Caco-2 (cell line): ENCODE results near the gene IL18. TPM values are rescaled to one million over a fixed set of nuclear protein-coding genes. Genes with fewer than 3 reads are reported as not detected.

Experiments used
- BruUV-seq: library from RNA; stranded (reverse); fragments of 400-500 nt; replicated peaks from 2 replicates; lab custom pipeline; 2021; lab: Mats Ljungman, UMichigan
- CTCF ChIA-PET: fragments of 300-600 bp; sonication (Branson Sonifier 250); formaldehyde crosslinking; loops from one replicate; lab custom pipeline; 2022; ENCODE audit warnings: antibody characterized with exemption; lab: Charles Lee
- POLR2A ChIA-PET: fragments of 300-600 bp; sonication (Branson Sonifier 250); formaldehyde crosslinking; loops from one replicate; lab custom pipeline; 2022; ENCODE audit warnings: antibody characterized with exemption; lab: Charles Lee
- DNase-seq, 2 experiments: peaks; one replicate each; pipeline versions ENCODE4 v3.0.0 to v3.0.0-alpha.2; 2020 to 2022
- H3K27me3 ChIP-seq: replicated peaks from 2 replicates; pipeline ENCODE4 v1.6.0; 2011; ENCODE audit warnings: low read length; ENCODE audit not compliant: control insufficient read depth, insufficient read depth
- H3K36me3 ChIP-seq: 2 replicates; pipeline ENCODE4 v1.5.1; 2011; ENCODE audit warnings: low read length; ENCODE audit not compliant: control insufficient read depth, insufficient read depth
- H3K4me1 ChIP-seq: fragments of 250-450 bp; sonication (Bioruptor Pico); 2 replicates; pipeline ENCODE4 v1.5.1; 2020; ENCODE audit warnings: mild to moderate bottlenecking
- H3K4me3 ChIP-seq: 2 replicates; pipeline ENCODE4 v1.5.1; 2011; ENCODE audit warnings: low read depth, mild to moderate bottlenecking, control low read depth, low read length
- H3K9me3 ChIP-seq: fragments of 250-450 bp; sonication (Bioruptor Pico); 2 replicates; pipeline ENCODE4 v1.5.1; 2020; ENCODE audit warnings: mild to moderate bottlenecking, moderate library complexity
- H3K27ac Mint-ChIP-seq: one replicate; pipeline ENCODE4 v1.8.0; 2022; ENCODE audit warnings: mixed read lengths; ENCODE audit not compliant: unreplicated experiment
- H3K27me3 Mint-ChIP-seq: one replicate; pipeline ENCODE4 v1.8.0; 2022; ENCODE audit warnings: mixed read lengths; ENCODE audit not compliant: insufficient read depth, unreplicated experiment
- H3K36me3 Mint-ChIP-seq: one replicate; pipeline ENCODE4 v1.8.0; 2022; ENCODE audit warnings: mild to moderate bottlenecking, mixed read lengths; ENCODE audit not compliant: insufficient read depth, unreplicated experiment
- H3K4me1 Mint-ChIP-seq: one replicate; pipeline ENCODE4 v1.8.0; 2022; ENCODE audit warnings: low read depth, mixed read lengths; ENCODE audit not compliant: unreplicated experiment
- H3K4me3 Mint-ChIP-seq: one replicate; pipeline ENCODE4 v1.8.0; 2022; ENCODE audit warnings: mild to moderate bottlenecking, moderate library complexity, mixed read lengths; ENCODE audit not compliant: unreplicated experiment
- H3K9me3 Mint-ChIP-seq: one replicate; pipeline ENCODE4 v1.8.0; 2022; ENCODE audit warnings: mixed read lengths; ENCODE audit not compliant: unreplicated experiment
- intact Hi-C: fragments of 100-400 bp; cut with micrococcal nuclease; formaldehyde crosslinking; loops from one replicate; pipeline ENCODE4 v1.10.0; 2022; ENCODE audit not compliant: unreplicated experiment
- total RNA-seq: library from RNA; stranded (reverse); gene quantifications from 2 replicates; pipeline ENCODE4 v1.2.3, GENCODE V29; 2022
- TF ChIP-seq, protein P1 (sequence below), 2 experiments: fragments of 200-600 bp in 1 of 2; IDR thresholded peaks; 1 replicate in 1 of 2; 2 replicates in 1 of 2; pipeline versions ENCODE4 v1.5.1 to v1.8.0; 2011 to 2022; ENCODE audit warnings: antibody characterized with exemption in 1 of 2, control low read depth in 1 of 2, inconsistent platforms in 1 of 2, low read depth in 1 of 2, low read length in 1 of 2, mild to moderate bottlenecking in 1 of 2, moderate library complexity in 1 of 2; ENCODE audit not compliant: insufficient read depth in 1 of 2, severe bottlenecking in 1 of 2, unreplicated experiment in 1 of 2

The IL18 gene
- total RNA-seq, 1 experiment from 2014 or later = 36.5 TPM

GRCh38 chr11:112143597-112143996, 20.3 kb downstream of the IL18 start:
- Mint-ChIP-seq H3K9me3 (peaks cover 9% of the 10 kb centered on the region), H3K36me3 (peaks cover 11% of the 10 kb centered on the region), H3K4me3 (no peak overlapping the region), H3K4me1 (no peaks in the 10 kb centered on the region), H3K27ac (no peak overlapping the region), H3K27me3 (peaks cover 3% of the 10 kb centered on the region)
- TF ChIP-seq, protein P1, sequence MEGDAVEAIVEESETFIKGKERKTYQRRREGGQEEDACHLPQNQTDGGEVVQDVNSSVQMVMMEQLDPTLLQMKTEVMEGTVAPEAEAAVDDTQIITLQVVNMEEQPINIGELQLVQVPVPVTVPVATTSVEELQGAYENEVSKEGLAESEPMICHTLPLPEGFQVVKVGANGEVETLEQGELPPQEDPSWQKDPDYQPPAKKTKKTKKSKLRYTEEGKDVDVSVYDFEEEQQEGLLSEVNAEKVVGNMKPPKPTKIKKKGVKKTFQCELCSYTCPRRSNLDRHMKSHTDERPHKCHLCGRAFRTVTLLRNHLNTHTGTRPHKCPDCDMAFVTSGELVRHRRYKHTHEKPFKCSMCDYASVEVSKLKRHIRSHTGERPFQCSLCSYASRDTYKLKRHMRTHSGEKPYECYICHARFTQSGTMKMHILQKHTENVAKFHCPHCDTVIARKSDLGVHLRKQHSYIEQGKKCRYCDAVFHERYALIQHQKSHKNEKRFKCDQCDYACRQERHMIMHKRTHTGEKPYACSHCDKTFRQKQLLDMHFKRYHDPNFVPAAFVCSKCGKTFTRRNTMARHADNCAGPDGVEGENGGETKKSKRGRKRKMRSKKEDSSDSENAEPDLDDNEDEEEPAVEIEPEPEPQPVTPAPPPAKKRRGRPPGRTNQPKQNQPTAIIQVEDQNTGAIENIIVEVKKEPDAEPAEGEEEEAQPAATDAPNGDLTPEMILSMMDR (IDR thresholded peaks at IDR 0.05; ENCODE audit: insufficient read depth in 1 of 2, low read depth in 1 of 2, low read length in 1 of 2, severe bottlenecking in 1 of 2, unreplicated experiment in 1 of 2) = no peak
- BruUV-seq = no TSS peak
- no peaks in the 10 kb centered on the region for H3K27me3 ChIP-seq
- H3K9me3 ChIP-seq = peaks cover 12% of the 10 kb centered on the region
- no peak overlapping the region for H3K4me3 ChIP-seq
- no peak for DNase-seq
- intact Hi-C loops = no loop called here
- no peaks in the 10 kb centered on the region for H3K4me1 ChIP-seq
- ChIA-PET CTCF (no interaction called here), POLR2A (no interaction called here)
- no peaks in the 10 kb centered on the region for H3K36me3 ChIP-seq

- no peak overlapping the region for H3K27ac Mint-ChIP-seq
- Histone ChIP-seq H3K4me3 (no peak overlapping the region), H3K36me3 (no peaks in the 10 kb centered on the region), H3K9me3 (no peaks in the 10 kb centered on the region), H3K4me1 (no peaks in the 10 kb centered on the region), H3K27me3 (no peaks in the 10 kb centered on the region)
- H3K36me3 Mint-ChIP-seq = no peaks in the 10 kb centered on the region
- no peak for DNase-seq
- no peaks in the 10 kb centered on the region for H3K9me3 Mint-ChIP-seq
- no peaks in the 10 kb centered on the region for H3K27me3 Mint-ChIP-seq
- ChIA-PET POLR2A (no interaction called here), CTCF (no interaction called here)
- intact Hi-C loops = no loop called here
- TF ChIP-seq, protein P1 (IDR thresholded peaks at IDR 0.05; ENCODE audit: insufficient read depth in 1 of 2, low read depth in 1 of 2, low read length in 1 of 2, severe bottlenecking in 1 of 2, unreplicated experiment in 1 of 2) = no peak
- no TSS peak for BruUV-seq
- H3K4me1 Mint-ChIP-seq = no peaks in the 10 kb centered on the region
- no peak overlapping the region for H3K4me3 Mint-ChIP-seq
Measured at GRCh38 chr11:112134473-112134872, 29.4 kb downstream of the IL18 start.

DNA sequence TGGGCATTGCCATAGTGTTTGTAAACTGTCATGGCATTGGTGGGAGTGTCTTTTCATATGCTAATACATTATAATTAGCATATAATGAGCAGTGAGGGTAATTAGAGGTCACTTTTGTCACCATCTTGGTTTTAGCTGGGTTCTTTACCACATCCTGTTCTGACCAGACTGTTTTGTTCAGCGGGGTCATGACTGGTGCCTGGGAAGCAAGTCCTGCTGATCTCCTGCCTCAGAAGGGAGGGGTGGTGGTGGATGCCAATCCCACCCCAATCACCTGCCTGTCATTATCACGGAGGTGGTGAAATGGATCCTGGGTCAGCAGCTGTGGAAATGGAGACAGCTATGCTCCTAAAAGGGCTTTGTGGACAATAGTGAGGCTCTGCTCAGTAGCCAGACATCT, 31.2 kb downstream of the IL18 start:
- BruUV-seq = no TSS peak
- H3K4me1 ChIP-seq = no peaks in the 10 kb centered on the region

More for the DNA sequence above, 31.2 kb downstream of the IL18 start:
- Mint-ChIP-seq H3K4me3 (no peak overlapping the region), H3K36me3 (no peaks in the 10 kb centered on the region), H3K27ac (no peak overlapping the region), H3K4me1 (no peaks in the 10 kb centered on the region), H3K27me3 (no peaks in the 10 kb centered on the region), H3K9me3 (no peaks in the 10 kb centered on the region)
- Histone ChIP-seq H3K9me3 (no peaks in the 10 kb centered on the region), H3K36me3 (no peaks in the 10 kb centered on the region), H3K27me3 (no peaks in the 10 kb centered on the region), H3K4me3 (no peak overlapping the region)
- intact Hi-C loops = no loop called here
- POLR2A ChIA-PET = no interaction called here
- DNase-seq = no peak
- CTCF ChIA-PET = no interaction called here
- TF ChIP-seq, protein P1 (IDR thresholded peaks at IDR 0.05; ENCODE audit: insufficient read depth in 1 of 2, low read depth in 1 of 2, low read length in 1 of 2, severe bottlenecking in 1 of 2, unreplicated experiment in 1 of 2) = no peak
